Endodermal cell (in vitro differentiated cells): ENCODE data around the gene EYA3. TPM values are rescaled to one million over a fixed set of nuclear protein-coding genes. Genes with fewer than 3 reads are reported as not detected.

Experiments
- DNase-seq: peaks from one replicate; pipeline ENCODE4 v3.0.0-alpha.2; 2017
- H3K27ac ChIP-seq: 2 replicates; pipeline ENCODE4 v1.5.1; 2013; ENCODE audit warnings: mild to moderate bottlenecking, low read depth, low read length, moderate library complexity
- H3K27me3 ChIP-seq: 2 replicates; pipeline ENCODE4 v1.6.1; 2013; ENCODE audit warnings: mild to moderate bottlenecking, low read length, moderate library complexity; ENCODE audit not compliant: insufficient read depth, control insufficient read depth, poor library complexity, severe bottlenecking
- H3K36me3 ChIP-seq: 2 replicates; pipeline ENCODE4 v1.7.0; 2013; ENCODE audit warnings: mild to moderate bottlenecking, low read length, moderate library complexity; ENCODE audit not compliant: control insufficient read depth, insufficient read depth
- H3K4me1 ChIP-seq: one replicate; pipeline ENCODE4 v1.7.0; 2013; ENCODE audit warnings: low read length; ENCODE audit not compliant: control insufficient read depth, insufficient read depth
- H3K4me3 ChIP-seq: 2 replicates; pipeline ENCODE4 v1.5.1; 2013; ENCODE audit warnings: mild to moderate bottlenecking, low read length, moderate library complexity
- H3K9ac ChIP-seq: 2 replicates; pipeline ENCODE4 v1.6.1; 2013; ENCODE audit warnings: mild to moderate bottlenecking, low read length, moderate library complexity; ENCODE audit not compliant: poor library complexity, severe bottlenecking; ENCODE audit errors: extremely low read depth
- H3K9me3 ChIP-seq: 2 replicates; pipeline ENCODE4 v1.6.1; 2013; ENCODE audit warnings: mild to moderate bottlenecking, low read length, moderate library complexity; ENCODE audit not compliant: control insufficient read depth
- H3K27ac Mint-ChIP-seq: 2 replicates; pipeline ENCODE4 v1.8.0; 2020; ENCODE audit warnings: mixed read lengths
- H3K27me3 Mint-ChIP-seq: 2 replicates; pipeline ENCODE4 v1.8.0; 2021; ENCODE audit warnings: mild to moderate bottlenecking, mixed read lengths; ENCODE audit not compliant: insufficient read depth
- H3K36me3 Mint-ChIP-seq: 2 replicates; pipeline ENCODE4 v1.8.0; 2020; ENCODE audit warnings: low read depth, mixed read lengths
- H3K4me1 Mint-ChIP-seq: 2 replicates; pipeline ENCODE4 v1.8.0; 2020; ENCODE audit warnings: mixed read lengths
- H3K4me3 Mint-ChIP-seq: 2 replicates; pipeline ENCODE4 v1.8.0; 2020; ENCODE audit warnings: mild to moderate bottlenecking, moderate library complexity, mixed read lengths
- H3K9me3 Mint-ChIP-seq: 2 replicates; pipeline ENCODE4 v1.8.0; 2020; ENCODE audit warnings: mild to moderate bottlenecking, mixed read lengths
- CTCF ChIP-seq: fragments of 200-600 bp; sonication (generic); conservative IDR thresholded peaks from 2 replicates; pipeline ENCODE4 v1.5.0; 2021; ENCODE audit warnings: antibody characterized with exemption, mild to moderate bottlenecking
- WGBS, 2 experiments: methylation state at CpG; one replicate each; pipeline versions ENCODE4 v1.1.5 to v1.1.7; 2013; ENCODE audit warnings: missing lambda C conversion rate in 2 of 2, mixed read lengths in 1 of 2; ENCODE audit not compliant: insufficient coverage in 1 of 2, insufficient read length in 1 of 2; 5-methylcytosine and 5-hydroxymethylcytosine counted together
- total RNA-seq, 2 donors: library from RNA; stranded (reverse); fragmentation: NEBNext Ultra II Directional in 1 of 2; extraction: Animal tissue kit (Norgen Biotek cat#: 25700) in 1 of 2; gene quantifications; 2 replicates in 1 of 2; 3 replicates in 1 of 2; pipeline ENCODE4 v1.2.1, GENCODE V29; 2021

The EYA3 gene
- total RNA-seq, 2 donors from 2014 or later, result 29.3 to 32.8 TPM

- DNase-seq, result no peak
- H3K36me3 ChIP-seq, result no peaks in the 10 kb centered on the region
- H3K9me3 ChIP-seq, result no peaks in the 10 kb centered on the region
- H3K4me3 ChIP-seq, result no peak overlapping the region
- Mint-ChIP-seq H3K9me3 (no peaks in the 10 kb centered on the region), H3K4me1 (peaks cover 18% of the 10 kb centered on the region), H3K4me3 (no peak overlapping the region), H3K27me3 (peaks cover 6% of the 10 kb centered on the region), H3K27ac (no peak overlapping the region), H3K36me3 (no peaks in the 10 kb centered on the region)
- WGBS, 2 experiments, result 95% methylated on average over 6 of the region's 6 CpGs; no CpG with 5 or more reads in 1 of the 2 experiments
- no peak for TF ChIP-seq CTCF
- no peak overlapping the region for H3K27ac ChIP-seq
- H3K9ac ChIP-seq, result no peak overlapping the region
- H3K27me3 ChIP-seq, result no peaks in the 10 kb centered on the region
- H3K4me1 ChIP-seq, result no peaks in the 10 kb centered on the region
These were observed 157.2 kb downstream of the EYA3 start for GRCh38 chr1:27931184-27931583.

GRCh38 chr1:27928216-27928954 is 160.0 kb downstream of the EYA3 start:
- H3K4me1 Mint-ChIP-seq, result peaks cover 4% of the 10 kb centered on the region
- H3K36me3 ChIP-seq, result no peaks in the 10 kb centered on the region
- WGBS, 2 experiments, result 86 to 100% methylated on average over 1 to 3 of the region's 5 CpGs
- H3K4me3 ChIP-seq, result no peak overlapping the region
- H3K9me3 ChIP-seq, result no peaks in the 10 kb centered on the region
- no peak overlapping the region for H3K27ac ChIP-seq
- no peak overlapping the region for H3K4me3 Mint-ChIP-seq
- no peak overlapping the region for H3K27ac Mint-ChIP-seq
- H3K36me3 Mint-ChIP-seq, result no peaks in the 10 kb centered on the region
- DNase-seq, result no peak
- no peaks in the 10 kb centered on the region for H3K27me3 ChIP-seq
- H3K4me1 ChIP-seq, result no peaks in the 10 kb centered on the region
- no peaks in the 10 kb centered on the region for H3K9me3 Mint-ChIP-seq
- no peaks in the 10 kb centered on the region for H3K27me3 Mint-ChIP-seq
- peak; percentile 51 for TF ChIP-seq CTCF
- no peak overlapping the region for H3K9ac ChIP-seq

- no peaks in the 10 kb centered on the region for H3K9me3 ChIP-seq
- TF ChIP-seq CTCF, result no peak
- Mint-ChIP-seq H3K9me3 (no peaks in the 10 kb centered on the region), H3K4me3 (no peak overlapping the region), H3K27me3 (peaks cover 15% of the 10 kb centered on the region), H3K4me1 (no peaks in the 10 kb centered on the region), H3K27ac (no peak overlapping the region), H3K36me3 (no peaks in the 10 kb centered on the region)
- no peak overlapping the region for H3K9ac ChIP-seq
- H3K36me3 ChIP-seq, result no peaks in the 10 kb centered on the region
- no peak for DNase-seq
- H3K4me1 ChIP-seq, result no peaks in the 10 kb centered on the region
- H3K4me3 ChIP-seq, result no peak overlapping the region
- WGBS, 2 experiments, result 93% methylated on average over 3 of the region's 3 CpGs; no CpG with 5 or more reads in 1 of the 2 experiments
- H3K27me3 ChIP-seq, result peaks cover 15% of the 10 kb centered on the region
- no peak overlapping the region for H3K27ac ChIP-seq
These were observed 166.1 kb downstream of the EYA3 start for GRCh38 chr1:27922272-27922671.

Other genes starting within 250 kb of the EYA3 start
- gene THEMIS2, start 216.1 kb downstream of the EYA3 start, total RNA-seq, result 1 to 10 TPM; 8.5 to 8.8 TPM
- 10 to 100 TPM; 43.5 to 60.0 TPM for gene RPA2, start 174.0 kb downstream of the EYA3 start, total RNA-seq
- gene SMPDL3B, start 153.6 kb downstream of the EYA3 start, total RNA-seq, result 10 to 100 TPM; 10.1 to 11.8 TPM
- 10 to 100 TPM; 17.5 to 17.7 TPM for gene XKR8, start 128.6 kb downstream of the EYA3 start, total RNA-seq
- under 1 TPM; 0.58 to 0.77 TPM for gene PTAFR, start 88.1 kb upstream of the EYA3 start, total RNA-seq
- 100 to 1,000 TPM; 122 to 144 TPM for gene DNAJC8, start 144.4 kb upstream of the EYA3 start, total RNA-seq
- gene ATP5IF1, start 147.5 kb upstream of the EYA3 start, total RNA-seq, result 100 to 1,000 TPM; 182 to 222 TPM
- gene SESN2, start 170.9 kb upstream of the EYA3 start, total RNA-seq, result 10 to 100 TPM; 12.3 to 15.2 TPM
- 10 to 100 TPM; 15.5 to 18.4 TPM for gene MED18, start 240.4 kb upstream of the EYA3 start, total RNA-seq